Smooth muscle cell (in vitro differentiated cells): ENCODE measurements around the gene FAF1. TPM values are rescaled to one million over a fixed set of nuclear protein-coding genes. Genes with fewer than 3 reads are reported as not detected.
"Not testable (repeated sequence)": the region's sequence is repeated elsewhere in the genome, so short reads cannot be mapped to it uniquely, and the experiment has no call there.

ENCODE experiments used
- DNase-seq: peaks from one replicate; lab custom pipeline; 2025; ENCODE audit not compliant: unreplicated experiment; lab: John Stamatoyannopoulos, UW
- H2AFZ ChIP-seq: fragments of 200-600 bp; sonication (generic); 2 replicates; pipeline ENCODE4 v1.6.0; 2016; ENCODE audit warnings: antibody characterized with exemption, low read depth, mild to moderate bottlenecking
- H3F3A ChIP-seq: fragments of 200-600 bp; sonication (generic); 2 replicates; pipeline ENCODE4 v1.6.0; 2017; ENCODE audit warnings: antibody characterized with exemption, low read depth
- H3K27ac ChIP-seq: fragments of 200-600 bp; sonication (generic); 2 replicates; pipeline ENCODE4 v1.5.1; 2016; ENCODE audit warnings: low read depth, mild to moderate bottlenecking
- H3K27me3 ChIP-seq: fragments of 200-600 bp; sonication (generic); 2 replicates; pipeline ENCODE4 v1.6.1; 2016; ENCODE audit warnings: low read depth, mild to moderate bottlenecking
- H3K36me3 ChIP-seq: fragments of 200-600 bp; sonication (generic); 2 replicates; pipeline ENCODE4 v1.5.1; 2016; ENCODE audit warnings: low read depth
- H3K4me1 ChIP-seq: fragments of 200-600 bp; sonication (generic); 2 replicates; pipeline ENCODE4 v1.5.1; 2016; ENCODE audit warnings: low read depth
- H3K4me2 ChIP-seq: fragments of 200-600 bp; sonication (generic); 2 replicates; pipeline ENCODE4 v1.6.0; 2016; ENCODE audit warnings: mild to moderate bottlenecking
- H3K4me3 ChIP-seq: fragments of 200-600 bp; sonication (generic); 2 replicates; pipeline ENCODE4 v1.5.1; 2016; ENCODE audit warnings: mild to moderate bottlenecking
- H3K79me2 ChIP-seq: fragments of 200-600 bp; sonication (generic); 2 replicates; pipeline ENCODE4 v1.6.0; 2016; ENCODE audit warnings: low read depth, mild to moderate bottlenecking
- H3K9ac ChIP-seq: fragments of 200-600 bp; sonication (generic); 2 replicates; pipeline ENCODE4 v1.6.0; 2016; ENCODE audit warnings: low read depth
- H3K9me3 ChIP-seq: fragments of 200-600 bp; sonication (generic); replicated peaks from 2 replicates; pipeline ENCODE4 v1.5.1; 2016; ENCODE audit warnings: low read depth
- H4K20me1 ChIP-seq: fragments of 200-600 bp; sonication (generic); 2 replicates; pipeline ENCODE4 v1.6.0; 2016; ENCODE audit warnings: low read depth
- CTCF ChIP-seq: fragments of 200-600 bp; sonication (generic); IDR thresholded peaks from 2 replicates; pipeline ENCODE4 v1.5.1; 2017; ENCODE audit warnings: borderline replicate concordance, mild to moderate bottlenecking, antibody characterized with exemption; ENCODE audit not compliant: insufficient read depth, poor library complexity, severe bottlenecking
- WGBS: methylation state at CpG from one replicate; pipeline ENCODE4 v1.1.7; 2016; ENCODE audit warnings: low lambda C conversion rate; 5-methylcytosine and 5-hydroxymethylcytosine counted together
- polyA plus RNA-seq: library from polyadenylated mRNA; unstranded; fragments of >200 nt; fragmentation: Nextera tagmentation; extraction: Ambion mirVana; gene quantifications from 2 replicates; pipeline ENCODE4 v1.2.1, GENCODE V29; 2016
- total RNA-seq: library from RNA; depleted of rRNA; stranded (reverse); fragments of >200 nt; gene quantifications from 2 replicates; pipeline ENCODE4 v1.2.3, GENCODE V29; 2014

The FAF1 gene
- total and polyA plus RNA-seq, 2 experiments from 2014 or later = 51.5 to 51.6 TPM

- no peak overlapping the region for H3K4me3 ChIP-seq
- no peaks in the 10 kb centered on the region for H3K27me3 ChIP-seq
- no peaks in the 10 kb centered on the region for H3K9me3 ChIP-seq
- no peak overlapping the region for H3K9ac ChIP-seq
- no peak overlapping the region for H2AFZ ChIP-seq
- H3K4me1 ChIP-seq = no peaks in the 10 kb centered on the region
- H3K79me2 ChIP-seq = no peaks in the 10 kb centered on the region
- WGBS = 96% methylated on average over 1 of the region's 1 CpG
- no peak for TF ChIP-seq CTCF
- peaks cover 8% of the 10 kb centered on the region for H4K20me1 ChIP-seq
- H3K4me2 ChIP-seq = no peak overlapping the region
- no peak overlapping the region for H3K27ac ChIP-seq
- no peak for DNase-seq
- no peaks in the 10 kb centered on the region for H3F3A ChIP-seq
- no peaks in the 10 kb centered on the region for H3K36me3 ChIP-seq
These were observed 184.3 kb downstream of the FAF1 start for GRCh38 chr1:50775740-50776139.

- Histone ChIP-seq H2AFZ (no peak overlapping the region), H3K79me2 (no peaks in the 10 kb centered on the region), H3K4me3 (no peak overlapping the region), H3K4me1 (no peaks in the 10 kb centered on the region), H3K4me2 (no peak overlapping the region), H3F3A (no peaks in the 10 kb centered on the region), H4K20me1 (peaks cover 13% of the 10 kb centered on the region), H3K9ac (no peak overlapping the region), H3K9me3 (no peaks in the 10 kb centered on the region), H3K36me3 (no peaks in the 10 kb centered on the region), H3K27me3 (no peaks in the 10 kb centered on the region), H3K27ac (no peak overlapping the region)
- no peak for DNase-seq
- TF ChIP-seq CTCF = peak; percentile 68
- WGBS = 17% methylated on average over 2 of the region's 2 CpGs
These were observed 185.2 kb downstream of the FAF1 start for GRCh38 chr1:50774759-50775351.

GRCh38 chr1:50766688-50767087 lies 193.4 kb downstream of the FAF1 start:
- Histone ChIP-seq H3K79me2 (no peaks in the 10 kb centered on the region), H3K36me3 (no peaks in the 10 kb centered on the region), H3K27ac (no peak overlapping the region)

GRCh38 chr1:50756543-50756942 lies 203.5 kb downstream of the FAF1 start:
- H3K79me2 ChIP-seq, H4K20me1 ChIP-seq, H3K9me3 ChIP-seq, H3K4me3 ChIP-seq, H3K4me1 ChIP-seq, DNase-seq, H3K36me3 ChIP-seq, H3K27ac ChIP-seq, H2AFZ ChIP-seq, H3K27me3 ChIP-seq, H3K4me2 ChIP-seq, H3F3A ChIP-seq, H3K9ac ChIP-seq: not testable (repeated sequence)
- WGBS = 100% methylated on average over 3 of the region's 3 CpGs

More at GRCh38 chr1:50766688-50767087, 193.4 kb downstream of the FAF1 start:
- Histone ChIP-seq H3K4me1 (no peaks in the 10 kb centered on the region), H4K20me1 (peaks cover 46% of the 10 kb centered on the region), H3K9ac (no peak overlapping the region), H3K4me3 (no peak overlapping the region), H2AFZ (no peak overlapping the region), H3F3A (no peaks in the 10 kb centered on the region), H3K27me3 (no peaks in the 10 kb centered on the region), H3K4me2 (no peak overlapping the region), H3K9me3 (no peaks in the 10 kb centered on the region)
- no peak for TF ChIP-seq CTCF
- DNase-seq = no peak

GRCh38 chr1:50754764-50755163 lies 205.3 kb downstream of the FAF1 start:
- not testable (repeated sequence) for H3K9ac ChIP-seq, H4K20me1 ChIP-seq, H3K36me3 ChIP-seq, H3K79me2 ChIP-seq, DNase-seq, H2AFZ ChIP-seq, H3K4me1 ChIP-seq, H3K27me3 ChIP-seq, H3K9me3 ChIP-seq, H3K4me2 ChIP-seq, H3K27ac ChIP-seq, H3F3A ChIP-seq, H3K4me3 ChIP-seq
- 83% methylated on average over 1 of the region's 1 CpG for WGBS
